Activated CD4-positive, alpha-beta T cell treated with anti-CD3 and anti-CD28 coated beads, Interleukin-2, Interleukin-6, amounts not matched to agents 100 ng/mL and 50 ng/mL, durations not matched to agents 16 hours and 8 hours (primary cell): ENCODE results near the gene NHERF1.

ENCODE experiments used
- DNase-seq: peaks from one replicate; pipeline ENCODE4 v3.0.0-alpha.2; 2020

Gene NHERF1

GRCh38 chr17:74748529-74749278, at the start of gene NHERF1:
TSS of gene NHERF1 (plus strand) at chr17:74748628. CDS start at chr17:74748847, 219 bp downstream.
- DNase-seq: peak; percentile 97

DNA sequence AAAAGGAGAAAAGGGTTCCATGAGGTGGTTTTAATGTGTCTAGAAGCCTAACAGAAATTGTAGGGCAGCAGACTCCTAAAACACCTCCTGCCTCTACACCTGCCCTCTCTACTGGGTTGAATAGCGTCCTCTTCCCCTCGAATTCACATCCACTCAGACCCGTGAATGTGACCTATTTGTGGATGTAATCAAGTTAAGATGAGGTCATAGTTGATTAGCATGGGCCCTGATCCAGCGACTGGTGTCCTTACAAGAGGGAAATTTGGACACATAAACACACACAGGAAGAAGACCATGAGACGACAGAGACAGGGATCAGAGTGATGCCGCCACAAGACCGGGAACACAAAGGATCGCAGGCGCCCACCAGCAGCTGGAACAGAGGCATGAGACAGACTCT, 49.2 kb upstream of the NHERF1 start:
- DNase-seq: no peak

- DNase-seq: no peak
Measured at GRCh38 chr17:74702116-74702871, 46.1 kb upstream of the NHERF1 start.

- no peak for DNase-seq
Measured at GRCh38 chr17:74703311-74703710, 45.1 kb upstream of the NHERF1 start.

DNA sequence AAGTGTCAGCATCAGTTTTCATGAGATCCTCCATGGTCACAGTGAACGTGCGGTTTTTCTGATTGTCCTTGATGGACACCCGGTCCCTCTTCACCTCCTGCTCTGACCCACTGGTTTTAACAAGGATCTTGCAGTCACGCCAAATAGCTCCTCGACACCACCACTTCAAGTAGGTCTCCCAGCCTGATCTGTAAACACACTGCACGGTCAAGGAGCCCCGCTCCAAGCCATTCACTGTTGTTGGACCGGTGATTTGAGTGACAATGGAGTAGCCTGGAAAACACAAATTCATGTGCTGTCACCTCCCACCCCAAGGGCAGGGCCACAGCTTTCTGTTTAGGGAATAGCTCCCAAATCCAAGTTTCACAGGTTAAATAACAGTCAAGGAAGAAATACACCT, 43.9 kb upstream of the NHERF1 start:
- no peak for DNase-seq

GRCh38 chr17:74711058-74711824, 37.2 kb upstream of the NHERF1 start:
- DNase-seq: no peak

DNA sequence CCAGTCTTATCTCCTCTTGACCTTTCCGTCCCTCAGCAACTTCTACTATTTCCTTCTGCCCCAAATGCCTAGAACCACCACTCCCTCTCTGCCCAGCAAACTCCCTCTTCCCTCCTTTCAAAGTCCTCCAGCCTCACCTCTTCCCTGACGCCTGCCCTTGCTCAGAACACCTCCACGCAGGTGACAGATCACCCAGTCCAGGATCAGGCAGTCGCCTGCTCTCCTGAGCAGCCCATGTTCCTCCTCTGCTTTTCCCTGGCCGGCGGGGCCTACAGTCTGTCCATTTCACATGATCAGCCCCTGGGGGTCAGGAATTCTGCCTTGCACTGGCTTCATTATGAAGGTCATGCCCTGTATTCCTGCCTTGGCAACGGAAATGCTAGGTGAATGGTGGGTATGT, 36.1 kb upstream of the NHERF1 start:
- no peak for DNase-seq

DNA sequence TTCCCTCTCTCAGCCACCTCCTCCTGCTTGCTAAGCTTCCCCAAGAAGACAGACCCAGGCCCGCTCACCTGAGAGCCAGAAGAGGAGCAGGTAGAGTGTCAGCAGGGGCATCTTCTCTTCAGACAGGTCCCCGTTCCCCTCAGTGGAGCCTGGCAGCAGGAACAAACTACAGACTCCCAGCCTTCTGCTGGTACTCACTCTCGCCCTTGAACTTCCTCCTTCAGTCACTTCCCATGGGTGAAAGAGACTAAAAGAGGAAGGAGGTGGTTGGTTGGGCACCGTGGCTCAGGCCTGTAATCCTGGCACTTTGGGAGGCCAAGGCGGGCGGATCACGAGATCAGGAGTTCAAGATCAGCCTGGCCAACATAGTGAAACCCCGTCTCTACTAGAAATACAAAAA, 35.7 kb upstream of the NHERF1 start, which contains the start of gene CD300LF:
TSS of gene CD300LF (minus strand) at position 168 of the 400 bp plus-strand sequence. CDS start at position 111, 57 bp downstream.
- DNase-seq: no peak

- no peak for DNase-seq
Measured at GRCh38 chr17:74713171-74713755, 35.2 kb upstream of the NHERF1 start.

- no peak for DNase-seq
Measured at GRCh38 chr17:74715144-74715543, 33.3 kb upstream of the NHERF1 start.

- no peak for DNase-seq
Measured at GRCh38 chr17:74720506-74720905, 27.9 kb upstream of the NHERF1 start.

DNA sequence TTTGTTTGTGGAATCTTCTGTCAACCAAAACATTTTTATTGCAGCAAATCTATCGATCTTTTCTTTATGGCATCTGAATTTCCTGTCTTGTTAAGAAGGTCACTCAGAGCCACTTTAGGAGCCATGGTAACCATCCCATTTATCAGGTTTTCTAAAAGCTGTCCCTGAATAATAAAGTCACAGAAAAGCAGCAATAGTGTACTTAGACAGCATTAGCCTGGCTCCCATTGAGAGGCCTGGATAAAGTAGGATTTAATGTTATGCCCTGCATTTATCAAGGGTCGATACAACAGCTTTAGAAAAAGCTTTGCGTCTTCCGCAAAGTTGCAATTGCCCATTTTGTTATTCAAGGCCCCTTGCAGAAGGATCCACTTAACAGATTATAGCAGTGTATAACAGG, 25.6 kb upstream of the NHERF1 start:
- no peak for DNase-seq

GRCh38 chr17:74723891-74724290, 24.5 kb upstream of the NHERF1 start:
- no peak for DNase-seq

- DNase-seq: no peak
Measured at GRCh38 chr17:74725111-74725510, 23.3 kb upstream of the NHERF1 start.

DNA sequence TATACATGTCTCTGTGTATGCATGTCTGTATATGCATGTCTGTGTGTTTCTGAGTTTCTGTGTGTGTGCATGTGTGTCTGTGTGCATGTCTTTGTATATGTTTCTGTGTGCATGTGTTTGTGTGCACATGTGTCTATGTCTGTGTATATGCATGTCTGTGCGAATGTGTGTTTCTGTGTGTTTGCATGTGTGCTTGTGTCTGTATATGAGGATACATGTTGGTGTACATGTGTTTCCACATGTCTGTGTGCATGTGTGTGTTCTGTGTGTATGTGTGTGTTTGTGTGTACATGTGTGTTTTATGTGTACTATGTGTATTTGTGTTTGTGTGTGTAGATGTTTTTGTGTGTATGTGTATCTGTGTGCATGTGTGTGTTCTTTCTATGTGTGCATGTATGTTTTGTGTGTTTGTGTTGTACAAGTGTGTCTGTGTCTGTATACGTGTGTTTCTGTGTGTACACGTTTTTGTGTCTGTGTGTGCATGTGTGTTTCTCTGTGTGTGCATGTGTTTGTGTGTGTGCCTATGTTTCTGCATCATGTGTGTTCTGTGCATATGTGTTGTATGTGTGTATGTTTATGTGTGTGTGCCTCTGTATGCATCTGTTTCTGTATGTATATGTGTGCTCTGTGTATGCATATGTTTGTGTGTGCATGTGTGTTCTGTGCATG, 20.3 kb upstream of the NHERF1 start:
- no peak for DNase-seq

DNA sequence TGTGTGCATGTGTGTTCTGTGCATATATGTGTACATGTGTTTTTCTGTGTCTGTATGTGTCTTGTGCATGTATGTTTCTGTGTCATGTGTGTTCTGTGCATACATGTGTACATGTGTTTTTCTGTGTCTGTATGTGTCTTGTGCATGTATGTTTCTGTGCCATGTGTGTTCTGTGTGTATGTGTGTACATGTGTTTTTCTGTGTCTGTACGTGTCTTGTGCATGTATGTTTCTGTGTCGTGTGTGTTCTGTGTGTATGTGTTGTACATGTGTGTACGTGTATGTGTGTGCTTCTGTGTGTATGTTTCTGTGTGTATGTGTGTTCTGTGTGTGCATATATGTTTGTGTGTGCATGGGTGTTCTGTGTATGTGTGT, 19.7 kb upstream of the NHERF1 start:
- no peak for DNase-seq

DNA sequence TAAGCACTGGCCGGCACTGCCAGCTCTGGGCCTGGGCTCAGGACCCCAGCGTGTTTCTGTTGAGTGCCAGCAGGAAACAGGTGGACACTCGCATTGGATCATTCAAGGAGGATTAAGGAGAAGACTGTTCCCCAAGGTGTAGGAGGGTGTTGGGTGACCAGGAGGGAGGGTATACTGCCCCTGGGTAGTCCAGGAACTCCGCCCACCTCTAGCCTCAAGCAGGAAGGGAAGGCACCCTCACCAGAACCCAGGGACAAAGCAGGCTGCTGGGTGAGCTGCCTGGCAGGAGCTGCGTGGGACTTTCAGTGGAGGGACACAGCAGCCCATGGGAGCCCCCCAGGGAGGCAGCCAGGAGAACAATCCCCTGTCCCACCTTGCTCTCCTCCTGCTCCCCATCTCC, 19.1 kb upstream of the NHERF1 start:
- DNase-seq: no peak

DNA sequence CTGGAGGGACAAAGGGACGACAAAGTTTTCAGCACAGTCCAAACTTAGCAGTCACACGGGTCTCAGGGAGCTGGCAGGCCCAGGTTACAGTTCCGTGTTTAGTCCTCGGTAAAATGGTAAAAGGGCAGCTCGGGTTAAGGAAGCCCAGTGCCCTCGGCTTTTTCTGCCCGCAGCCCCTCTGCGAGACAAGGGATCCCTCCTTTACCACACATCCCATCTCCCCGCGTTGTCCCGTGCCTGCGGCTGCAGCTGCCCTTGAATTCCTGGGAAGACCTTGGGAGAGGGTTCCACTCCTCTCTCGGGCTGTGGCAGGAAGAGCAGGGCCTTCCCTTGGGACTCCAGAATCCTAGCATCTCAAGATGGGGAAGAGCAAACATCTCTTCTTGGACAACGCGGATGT, 18.6 kb upstream of the NHERF1 start:
- no peak for DNase-seq

DNA sequence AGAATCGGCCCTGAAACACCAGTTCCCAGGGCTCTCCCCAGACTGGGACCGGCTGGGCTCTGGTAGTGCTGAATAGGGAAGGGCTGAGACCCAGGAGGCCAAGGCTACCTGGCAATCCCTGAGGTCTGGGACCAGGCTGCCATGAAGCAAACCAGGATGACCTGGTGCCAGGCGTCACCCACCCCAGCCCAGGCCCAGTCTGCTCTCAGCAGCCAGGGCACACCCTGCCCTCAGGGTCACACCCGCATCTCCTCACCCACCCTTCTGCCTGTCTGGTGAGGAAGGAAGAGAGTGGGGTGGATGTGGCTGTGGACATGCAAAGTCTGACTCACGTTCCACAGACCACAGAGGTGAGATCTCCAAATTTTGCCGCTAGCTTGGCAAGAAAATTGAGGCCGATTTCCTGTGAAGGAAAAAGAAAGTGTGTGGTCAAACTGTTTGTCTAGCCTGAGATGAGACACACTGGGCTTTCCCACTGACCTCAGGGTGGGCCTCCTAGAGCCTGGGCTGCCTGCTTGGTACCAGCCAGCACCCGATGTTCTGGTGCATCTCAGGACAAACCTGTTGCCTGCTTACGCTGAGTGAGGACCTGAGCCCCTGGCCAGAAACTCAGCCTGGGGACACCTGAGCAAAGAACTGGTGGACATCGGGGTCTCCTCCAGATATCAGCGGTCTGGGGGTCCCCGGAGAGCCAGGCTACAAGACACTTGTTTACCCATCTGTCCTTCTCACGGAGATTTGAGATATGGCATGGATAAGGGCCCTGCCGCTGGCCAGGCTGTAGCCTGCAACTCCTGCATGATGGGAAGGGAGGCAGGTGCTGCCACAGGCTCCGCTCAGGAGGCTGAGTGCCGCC, 17.7 kb upstream of the NHERF1 start:
- DNase-seq: peak; percentile 84

GRCh38 chr17:74731347-74731605, 17.2 kb upstream of the NHERF1 start:
- no peak for DNase-seq

GRCh38 chr17:74732042-74732867, 16.2 kb upstream of the NHERF1 start:
- DNase-seq: no peak
